ENCODE results near the gene ONECUT1.
"Not testable (repeated sequence)": the region's sequence is repeated elsewhere in the genome, so short reads cannot be mapped to it uniquely, and the experiment has no call there.

Gene ONECUT1

DNA sequence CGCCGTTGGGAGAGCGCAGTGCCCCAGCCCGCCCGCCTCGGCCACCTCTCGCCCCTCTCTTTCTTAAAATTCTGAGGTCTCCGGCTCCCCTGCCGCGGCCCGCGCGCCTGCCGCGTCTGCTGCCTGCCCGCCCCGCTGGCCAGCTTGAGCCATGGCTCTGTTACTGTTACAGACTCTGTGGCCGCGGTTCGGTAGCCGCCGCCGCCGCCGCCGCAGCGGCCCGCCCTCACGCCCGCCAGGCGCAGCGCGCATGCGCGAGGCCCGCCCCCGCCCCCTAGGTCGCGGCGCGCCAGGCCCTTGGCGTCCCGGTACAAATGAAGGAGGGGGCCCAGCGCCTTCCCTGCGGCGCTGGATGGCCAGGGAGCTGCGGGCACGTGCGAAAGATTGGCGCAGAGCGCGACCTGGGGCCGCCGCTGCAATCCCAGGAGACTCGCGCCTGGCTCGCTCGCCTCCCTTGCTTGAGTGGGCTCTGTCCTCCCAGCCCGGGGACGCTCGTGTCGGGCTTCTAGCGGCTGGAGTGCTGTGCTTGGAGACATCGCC, at the start of gene ONECUT1:
ONECUT1 (minus strand) TSS at position 168 of the 540 bp plus-strand sequence. CDS start 452 bp downstream, outside the sequence.
- DNase-seq: peak; percentile 58

DNA sequence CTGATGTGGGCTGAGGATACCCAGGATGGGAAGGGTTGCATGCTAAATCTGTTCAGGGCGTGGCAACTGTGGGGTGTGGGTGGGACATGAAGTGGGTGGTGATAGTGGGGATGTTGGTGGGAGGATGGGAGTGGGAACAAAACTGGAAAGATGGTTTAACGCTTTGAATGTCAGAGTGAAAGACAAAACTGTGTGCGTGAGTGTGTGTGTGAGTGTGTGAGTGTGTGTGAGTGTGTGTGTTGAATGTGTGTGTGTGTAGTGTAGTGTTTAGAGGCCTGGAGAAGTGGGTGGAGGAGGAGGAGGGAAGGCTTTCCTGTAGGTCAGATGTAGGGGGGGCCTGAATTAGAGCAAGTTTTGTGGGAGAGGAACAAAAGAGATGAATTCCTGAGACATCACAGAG, 44.2 kb upstream of the ONECUT1 start:
- DNase-seq: no peak

DNA sequence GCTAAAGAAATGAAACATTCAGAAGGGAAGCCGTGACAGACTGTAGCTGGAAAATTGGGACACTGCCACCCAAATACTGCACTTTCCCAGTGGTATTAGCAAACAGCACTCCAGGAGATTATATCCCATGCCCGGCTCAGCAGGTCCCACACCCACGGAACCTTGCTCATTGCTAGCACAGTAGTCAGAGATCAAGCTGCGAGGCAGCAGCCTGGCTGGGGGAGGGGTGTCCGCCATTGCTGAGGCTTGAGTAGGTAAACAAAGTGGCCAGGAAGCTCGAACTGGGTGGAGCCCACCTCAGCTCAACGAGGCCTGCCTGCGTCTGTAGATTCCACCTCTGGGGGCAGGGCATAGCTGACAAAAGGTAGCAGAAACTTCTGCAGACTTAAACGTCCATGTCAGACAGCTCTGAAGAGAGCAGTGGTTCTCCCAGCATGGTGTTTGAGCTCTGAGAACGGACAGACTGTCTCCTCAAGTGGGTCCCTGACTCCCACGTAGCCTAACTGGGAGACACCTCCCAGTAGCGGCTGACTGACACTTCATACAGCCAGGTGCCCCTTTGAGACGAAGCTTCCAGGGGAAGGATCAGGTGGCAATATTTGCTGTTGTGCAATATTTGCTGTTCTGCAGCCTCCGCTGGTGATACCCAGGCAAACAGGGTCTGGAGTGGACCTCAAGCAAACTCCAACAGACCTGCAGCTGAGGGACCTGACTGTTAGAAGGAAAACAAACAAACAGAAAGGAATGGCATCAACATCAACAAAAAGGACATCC, 34.2 kb upstream of the ONECUT1 start:
- peak; percentile 42 for DNase-seq

DNA sequence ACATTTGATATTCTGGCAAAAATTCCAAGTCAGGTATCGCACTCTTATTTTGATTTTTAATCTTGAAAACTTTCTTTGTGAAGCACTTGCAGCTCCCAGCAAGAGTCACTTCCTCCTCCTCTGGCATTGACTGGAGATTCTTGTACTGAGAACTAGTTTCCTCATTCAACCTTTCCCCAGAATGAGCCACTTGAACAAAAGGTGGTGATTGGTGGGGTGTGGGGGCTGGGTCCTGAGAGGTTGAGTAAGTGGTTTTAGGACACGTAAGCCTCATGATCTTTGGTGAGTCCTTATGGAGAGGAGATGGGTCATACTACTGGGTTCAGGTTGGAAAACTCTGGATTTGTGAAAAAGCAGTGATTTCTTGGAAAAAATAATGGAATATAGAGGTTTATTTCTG, 32.3 kb upstream of the ONECUT1 start:
- no peak for DNase-seq

DNA sequence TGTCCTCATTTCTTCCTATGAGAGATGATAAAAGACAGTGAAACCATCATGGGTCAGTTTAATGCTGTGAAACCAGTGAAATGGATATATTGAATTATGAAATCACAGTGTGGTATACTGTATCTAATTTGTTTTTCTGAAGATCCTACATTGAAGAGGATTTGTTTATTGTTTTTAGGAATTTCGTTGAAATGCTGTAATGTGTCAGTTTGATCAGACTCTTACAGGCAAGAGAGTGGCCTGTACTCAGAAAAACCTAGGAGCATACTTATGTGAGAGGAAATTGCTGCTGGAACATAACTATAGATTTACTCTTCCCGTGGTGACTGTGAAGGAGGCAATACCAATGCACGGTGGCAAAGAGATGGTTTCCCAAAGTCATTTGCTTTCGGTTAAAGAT, 29.1 kb upstream of the ONECUT1 start:
- no peak for DNase-seq

DNA sequence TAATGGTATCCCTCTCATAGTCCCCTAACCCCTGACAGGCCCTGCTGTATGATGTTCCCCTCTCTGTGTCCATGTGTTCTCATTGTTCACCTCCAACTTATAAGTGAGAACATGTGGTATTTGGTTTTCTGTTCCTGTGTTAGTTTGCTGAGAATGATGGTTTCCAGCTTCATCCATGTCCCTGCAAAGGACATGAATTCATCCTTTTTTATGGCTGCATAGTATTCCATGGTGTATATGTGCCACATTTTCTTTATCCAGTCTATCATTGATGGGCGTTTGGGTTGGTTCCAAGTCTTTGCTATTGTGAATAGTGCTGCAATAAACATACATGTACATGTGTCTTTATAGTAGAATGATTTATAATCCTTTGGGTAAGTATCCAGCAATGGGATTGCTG, 25.8 kb upstream of the ONECUT1 start:
- DNase-seq: not testable (repeated sequence)

DNA sequence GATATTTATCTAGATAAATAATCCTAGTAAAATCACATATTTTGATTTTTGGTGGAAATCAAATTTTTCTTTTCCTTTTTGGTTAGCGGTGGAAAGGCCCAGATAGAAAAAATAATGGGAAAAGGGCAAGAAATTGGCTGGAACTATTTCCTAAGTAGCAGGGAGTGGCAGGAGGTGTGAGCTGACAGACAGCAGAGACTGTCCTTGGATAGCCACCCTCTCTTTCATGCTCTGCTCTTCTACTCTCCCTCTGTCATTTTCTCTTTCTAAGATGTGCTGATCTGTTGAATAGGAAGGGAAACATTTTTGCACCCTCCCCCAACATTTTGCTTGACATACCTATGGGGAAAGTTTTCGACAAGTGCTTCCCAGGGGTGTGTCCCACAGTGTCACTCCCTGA, 18.9 kb upstream of the ONECUT1 start:
- no peak for DNase-seq

DNA sequence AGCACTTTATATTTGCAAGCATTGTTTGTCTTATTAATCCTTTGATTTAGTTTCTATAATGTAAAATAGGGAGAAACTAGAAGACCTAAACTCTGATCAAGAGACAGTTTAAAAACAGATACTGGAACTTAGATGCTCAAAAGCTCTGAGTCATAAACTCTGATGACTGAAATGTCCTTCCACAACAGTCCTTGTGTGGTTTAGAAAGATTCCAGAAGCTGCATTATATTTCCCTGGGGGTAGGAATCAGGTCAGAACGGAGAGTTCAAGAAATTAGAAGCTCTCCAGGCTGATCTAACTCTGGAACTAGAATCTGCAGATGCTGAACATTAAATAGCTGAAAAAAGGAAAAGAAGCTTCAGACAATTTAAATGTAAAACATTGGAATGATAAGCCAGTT, 18.3 kb upstream of the ONECUT1 start:
- no peak for DNase-seq

DNA sequence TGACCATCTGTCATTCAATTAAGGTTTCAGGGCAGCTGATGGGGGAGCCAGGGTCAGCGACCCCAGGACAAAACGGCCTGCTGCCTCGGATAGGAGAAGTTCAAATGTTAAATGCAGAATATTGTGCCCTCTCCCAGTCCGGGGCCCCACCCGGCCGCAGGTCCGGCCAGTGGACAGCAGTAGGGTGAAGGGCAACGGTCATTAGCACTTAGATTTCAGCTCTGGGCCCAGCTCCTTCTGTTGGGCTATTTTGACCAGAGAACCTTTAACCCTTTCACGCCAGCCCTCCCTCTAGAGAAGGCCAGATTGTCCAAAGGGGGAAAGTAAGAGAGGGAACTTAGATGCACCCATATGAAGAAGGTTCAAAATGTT, 16.1 kb upstream of the ONECUT1 start:
- DNase-seq: no peak

DNA sequence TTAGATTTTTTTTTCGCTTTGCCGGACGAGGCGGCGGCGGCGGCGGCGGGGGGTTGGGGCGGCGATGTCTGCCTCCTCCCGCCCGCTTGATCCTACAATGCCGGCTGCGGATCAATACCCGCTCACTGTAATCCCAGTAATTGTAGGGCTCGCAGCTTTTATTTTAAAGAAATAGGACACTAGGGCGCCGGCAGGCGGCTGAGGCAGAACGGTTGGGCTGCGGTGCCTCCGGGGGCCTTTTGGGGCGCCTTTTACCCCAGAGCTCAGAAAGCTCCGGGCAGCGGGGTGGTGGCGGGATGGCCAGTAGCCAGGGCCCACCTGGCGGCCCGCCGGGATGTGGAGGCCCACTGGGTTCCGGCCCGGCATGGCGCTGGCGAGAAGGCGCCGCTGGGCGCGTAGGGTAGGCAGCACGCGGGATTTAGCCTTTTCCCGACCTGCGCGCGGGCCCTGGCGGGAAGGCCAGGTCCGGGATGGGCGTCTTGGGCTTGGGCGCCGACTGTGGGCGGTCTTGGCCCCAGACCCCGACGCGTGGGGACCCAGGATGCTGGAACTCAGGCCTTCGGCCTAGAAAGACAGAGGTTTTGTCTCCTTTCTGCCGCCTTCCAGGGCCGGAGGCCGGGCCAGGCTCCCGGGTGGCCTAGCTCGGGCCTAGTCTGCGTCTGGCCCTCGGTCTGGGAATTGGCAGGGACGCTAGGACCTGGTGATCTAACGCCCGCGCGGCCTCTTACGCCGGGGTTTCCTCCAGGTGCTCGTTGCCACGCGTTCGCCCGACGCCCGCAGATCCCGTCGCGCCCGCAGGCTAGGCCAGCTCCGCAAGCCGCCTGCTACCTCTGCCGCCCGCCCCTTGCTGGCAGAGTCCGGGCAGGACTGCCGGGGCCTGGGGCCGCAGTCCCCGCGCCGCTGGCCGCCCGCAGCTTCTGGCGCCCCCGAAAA, 15.5 kb upstream of the ONECUT1 start:
- no peak for DNase-seq

DNA sequence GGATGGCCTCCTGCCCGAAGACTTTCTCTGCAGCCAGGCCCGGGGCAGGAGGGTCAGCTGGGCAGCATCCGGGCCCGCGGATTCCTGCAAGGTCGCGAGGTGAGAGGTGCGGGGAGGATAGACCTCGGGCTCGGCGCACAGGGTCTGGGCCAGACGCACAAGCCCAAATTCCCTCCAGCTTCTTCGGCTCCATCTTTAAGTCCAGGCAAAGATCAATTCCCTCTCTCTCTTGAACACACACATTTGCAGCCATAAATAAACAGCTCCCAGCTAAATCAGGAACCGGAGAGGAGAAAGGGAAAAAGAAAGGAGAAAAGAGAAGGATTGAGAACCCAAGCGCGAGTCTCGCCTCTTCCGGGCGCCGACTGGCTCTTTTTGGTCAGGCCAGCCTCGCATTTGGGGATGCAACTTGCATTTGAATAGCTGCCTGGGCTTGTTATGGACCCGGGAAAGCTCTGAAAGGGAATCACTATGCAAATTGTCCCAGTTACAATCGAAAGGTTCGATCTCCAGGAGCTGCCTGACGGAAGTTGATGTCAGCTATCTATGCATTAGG, 14.5 kb upstream of the ONECUT1 start:
- no peak for DNase-seq

DNA sequence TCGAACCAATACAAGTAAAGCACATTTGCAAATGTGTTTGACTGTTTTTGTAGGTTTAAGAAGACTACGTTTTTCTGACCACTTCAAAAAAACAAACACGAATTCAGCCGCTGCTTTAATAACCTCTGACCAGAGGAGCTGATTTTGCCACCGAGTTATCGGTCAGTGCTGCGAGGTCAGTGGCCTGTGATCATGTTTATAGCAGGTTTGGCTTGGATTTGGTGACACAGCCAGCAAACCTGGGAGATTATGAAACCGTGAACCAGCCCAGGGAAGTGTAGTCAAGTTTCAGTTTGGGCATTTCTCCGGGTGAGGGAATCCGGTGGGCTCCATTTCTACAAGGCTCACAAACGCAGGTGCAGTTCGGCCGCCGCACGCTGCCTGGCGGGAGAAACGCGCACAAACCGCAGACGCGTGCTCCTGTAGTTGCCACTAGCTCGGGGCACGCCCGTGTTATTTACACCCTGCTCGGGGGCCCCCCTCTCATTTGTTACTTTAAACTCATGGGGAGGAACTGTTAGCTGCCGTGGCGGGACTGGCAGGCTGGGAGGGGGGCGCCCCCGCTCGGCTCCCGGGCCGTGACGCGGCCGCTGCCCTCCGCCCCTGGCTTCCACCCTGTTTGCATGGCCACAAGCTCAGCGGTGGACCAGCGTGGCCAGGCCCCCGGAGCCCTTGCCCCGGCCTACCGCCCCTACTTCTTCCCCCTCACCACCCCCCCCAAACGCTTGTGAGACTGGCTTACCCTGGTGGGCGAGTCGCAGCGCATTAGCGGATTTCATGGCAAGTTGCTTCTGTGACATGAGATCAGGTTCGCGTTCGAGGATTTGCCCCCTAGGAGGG, 13.6 kb upstream of the ONECUT1 start:
- no peak for DNase-seq

DNA sequence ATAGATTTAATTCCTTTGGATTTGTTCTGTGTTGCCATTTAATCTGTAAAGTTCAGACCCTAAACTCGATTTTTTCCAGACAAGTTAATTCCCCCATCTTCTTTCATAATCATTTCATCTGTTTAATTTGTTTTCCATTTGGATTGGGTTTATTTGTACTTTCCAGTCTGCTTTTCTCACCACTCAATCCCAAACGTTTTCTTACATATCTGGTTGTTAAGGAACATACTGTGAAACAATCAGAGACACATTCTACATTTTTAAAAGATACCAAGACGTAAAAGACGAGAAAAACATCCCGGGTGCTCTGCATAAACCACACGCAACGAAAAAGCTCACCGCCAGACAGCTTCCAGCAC, 13.0 kb upstream of the ONECUT1 start:
- DNase-seq: no peak

DNA sequence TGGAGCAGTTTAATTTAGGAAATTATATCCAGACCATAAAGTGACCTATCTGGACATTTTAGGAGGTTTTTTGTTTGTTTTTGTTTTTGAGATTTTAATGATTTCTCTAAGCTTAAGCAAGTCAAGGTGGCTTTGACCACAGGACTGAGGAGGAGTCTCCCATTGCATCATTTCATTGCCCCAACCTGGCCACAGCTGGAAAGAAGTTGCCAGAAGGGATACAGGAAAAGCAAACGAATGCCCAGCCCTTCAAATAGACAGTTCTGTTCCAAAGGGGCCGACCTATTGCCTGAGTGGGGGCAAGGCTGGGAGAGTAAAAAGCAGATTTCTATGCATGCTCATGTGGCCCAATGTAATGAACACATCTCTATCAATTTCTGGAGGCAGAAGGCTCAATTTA, 12.0 kb upstream of the ONECUT1 start:
- DNase-seq: no peak

DNA sequence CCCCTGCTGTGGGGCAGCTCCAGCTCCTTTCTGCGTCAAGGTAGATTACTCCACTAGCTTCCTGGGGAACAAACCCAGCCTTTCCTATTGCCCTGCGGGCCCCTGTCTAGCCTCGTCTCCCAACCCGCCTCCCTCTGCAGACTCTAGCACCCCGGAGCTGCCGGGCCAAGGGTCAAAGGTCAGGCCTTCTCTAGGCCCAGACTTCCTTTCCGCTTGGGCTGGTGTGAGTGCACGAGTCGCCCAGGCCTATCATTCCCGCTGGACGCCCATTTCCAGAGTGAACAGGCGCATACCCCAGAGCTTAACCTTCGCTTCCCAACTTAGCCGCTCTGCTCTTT, 11.6 kb upstream of the ONECUT1 start:
- no peak for DNase-seq

DNA sequence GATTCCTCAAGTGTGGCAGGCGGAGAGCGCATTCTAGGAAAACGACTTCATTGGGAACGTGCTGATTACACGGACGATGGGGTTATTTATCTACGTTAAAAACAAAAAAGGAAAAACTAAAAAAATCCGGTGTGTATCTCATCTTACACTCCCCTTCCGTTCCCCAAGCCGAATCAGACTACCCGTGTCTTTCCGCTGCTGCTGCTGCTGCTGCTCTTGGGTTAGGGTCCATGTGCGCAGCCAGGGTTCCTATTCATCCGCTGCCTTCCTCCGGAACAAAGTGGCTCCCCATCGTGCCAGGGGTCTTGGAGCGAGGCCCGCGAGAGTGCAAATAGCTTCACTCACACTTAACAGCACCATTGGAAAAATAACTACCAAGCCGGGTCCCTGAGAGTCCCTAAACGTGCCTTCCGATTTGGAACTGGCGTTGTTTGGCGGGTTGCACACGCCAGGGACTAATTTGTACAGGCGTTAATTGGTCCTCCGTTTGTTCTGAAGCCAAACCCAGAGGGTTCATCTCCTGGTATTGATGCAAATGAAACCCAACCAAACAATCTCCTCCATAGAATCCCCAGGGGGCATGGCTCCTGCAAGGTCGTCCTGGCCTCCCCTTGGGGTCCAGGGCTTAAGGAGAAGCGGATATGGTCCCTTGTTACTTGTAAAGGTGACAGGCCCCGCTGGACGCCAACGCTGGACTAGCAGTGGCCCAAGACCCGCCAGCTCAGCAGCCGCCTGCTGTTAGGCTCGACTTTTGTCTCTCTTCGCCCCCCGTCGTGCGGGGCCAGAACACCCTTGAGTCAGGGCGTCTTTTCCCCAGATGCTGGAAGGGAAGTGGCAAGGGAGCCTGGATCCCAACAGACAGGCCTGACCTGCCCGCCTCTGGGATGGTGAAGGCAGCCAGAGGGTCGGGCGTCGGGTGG, 11.0 kb upstream of the ONECUT1 start:
- DNase-seq: no peak

DNA sequence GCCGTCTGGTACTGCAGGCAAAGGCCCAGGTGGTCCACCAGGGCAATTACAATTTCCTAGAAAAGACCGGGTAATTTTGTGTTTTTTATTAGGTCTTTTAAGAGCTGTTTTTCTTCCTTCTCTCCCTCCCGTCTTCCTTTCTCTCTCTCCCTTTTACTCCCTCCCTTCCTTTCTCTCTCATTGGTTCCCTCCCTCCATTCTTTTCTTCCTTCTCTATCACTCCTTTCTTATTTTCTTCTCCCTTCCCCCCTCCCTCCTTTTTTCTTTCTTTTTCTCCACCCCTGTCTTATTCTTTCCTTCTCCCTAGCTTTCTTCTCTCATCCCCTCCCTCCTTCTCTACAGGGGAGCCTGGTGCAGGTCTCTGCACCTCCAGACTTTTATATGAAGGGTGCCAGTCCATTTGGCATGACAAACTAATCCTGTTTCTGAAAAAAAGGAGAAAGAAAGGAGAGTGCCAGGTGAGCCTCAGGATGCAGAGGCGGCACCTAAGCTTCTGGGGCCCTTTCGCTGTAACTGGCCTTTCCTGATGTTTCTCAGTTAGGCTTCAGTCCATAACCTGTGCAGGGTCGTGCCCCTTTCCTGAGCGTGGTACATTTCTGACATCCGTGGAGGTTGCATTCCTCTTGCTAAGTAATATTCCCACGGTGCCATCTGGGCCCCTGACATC, 9.1 kb upstream of the ONECUT1 start:
- no peak for DNase-seq

DNA sequence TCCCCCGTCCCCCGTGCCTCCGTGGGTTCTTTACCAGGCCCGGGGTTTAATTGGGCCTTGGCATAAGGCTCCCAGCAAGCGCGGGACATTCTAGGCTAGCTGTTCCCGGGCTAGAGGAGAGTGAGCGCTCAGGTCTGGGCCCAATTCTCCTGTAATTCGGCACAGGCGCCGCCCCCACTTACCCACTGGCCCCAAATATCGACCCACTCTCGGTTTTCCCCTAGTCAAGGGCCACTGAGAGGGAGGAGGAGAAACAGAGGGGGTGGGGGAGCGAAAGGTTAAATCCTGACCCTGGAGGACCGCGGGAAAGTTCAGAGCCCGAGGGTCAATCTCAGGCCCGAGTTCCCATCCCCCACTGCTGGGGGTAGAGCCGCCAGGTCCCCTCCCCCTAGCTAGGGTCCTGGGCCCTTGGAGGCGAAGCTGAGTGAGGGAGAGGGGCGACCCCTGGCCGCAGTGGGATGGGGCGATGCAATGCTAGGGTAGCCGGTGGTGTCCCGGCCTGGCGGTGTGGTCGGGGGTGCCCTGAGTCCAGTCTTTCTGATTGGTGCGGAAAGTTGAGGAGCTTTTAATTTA, 8.5 kb upstream of the ONECUT1 start:
- DNase-seq: no peak

DNA sequence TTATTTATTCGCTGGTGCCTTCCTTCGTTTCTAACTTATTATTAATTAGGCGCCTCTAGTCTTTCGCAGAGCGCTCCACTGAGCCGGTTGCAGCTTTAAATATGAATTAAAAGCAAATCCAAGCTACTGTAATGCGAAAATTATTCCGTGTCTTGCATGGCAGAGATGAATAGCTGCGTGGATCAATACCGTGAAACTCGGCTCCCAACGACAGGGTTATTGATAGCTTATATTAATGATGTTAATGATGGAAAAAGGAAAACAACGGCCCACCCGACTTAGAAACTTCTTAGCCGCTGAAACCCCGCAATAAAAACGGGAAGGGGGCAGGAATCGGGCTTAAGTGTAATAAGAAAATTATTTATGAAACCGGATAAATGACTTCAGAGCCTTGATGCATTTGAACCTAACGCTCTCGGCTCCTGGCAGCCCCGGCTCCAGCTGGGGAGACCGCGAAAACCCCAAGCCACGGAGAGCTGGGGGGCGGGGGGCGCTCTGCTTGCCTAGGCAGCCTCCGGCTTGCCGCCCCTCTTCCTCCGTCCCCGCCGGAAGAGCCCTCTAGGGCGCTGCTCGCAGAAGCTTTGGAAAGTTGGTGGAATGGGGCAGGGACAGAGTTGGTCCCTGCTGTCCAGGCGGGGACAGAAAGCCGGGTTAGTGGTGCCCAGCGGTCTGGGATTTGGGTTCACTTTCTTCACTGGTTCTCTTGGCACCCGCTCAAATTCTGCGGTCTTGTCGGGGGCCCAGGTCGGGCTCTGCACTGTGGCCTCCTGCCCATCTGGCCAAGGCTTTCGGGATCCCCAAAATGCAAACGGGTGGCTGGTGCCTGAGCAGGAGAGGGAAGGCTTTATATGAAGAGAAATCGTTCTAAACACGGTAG, 7.7 kb upstream of the ONECUT1 start:
- DNase-seq: no peak
